Measurements from ENCODE around the gene ATXN1.
"Not testable (repeated sequence)": the region's sequence is repeated elsewhere in the genome, so short reads cannot be mapped to it uniquely, and the experiment has no call there.

The ATXN1 gene

GRCh38 chr6:16720861-16721260, 40.4 kb downstream of the ATXN1 start:
- no peak for DNase-seq (ENCODE audit: low read depth)

- no peak for DNase-seq (ENCODE audit: low read depth)
Measured at GRCh38 chr6:16719488-16719887, 41.8 kb downstream of the ATXN1 start.

- no peak for DNase-seq (ENCODE audit: low read depth)
Measured at GRCh38 chr6:16718356-16718755, 42.9 kb downstream of the ATXN1 start.

GRCh38 chr6:16717275-16717942, 43.9 kb downstream of the ATXN1 start:
- DNase-seq (ENCODE audit: low read depth), result no peak

- DNase-seq (ENCODE audit: low read depth), result no peak
Measured at GRCh38 chr6:16716321-16716858, 44.9 kb downstream of the ATXN1 start.

- DNase-seq (ENCODE audit: low read depth), result no peak
Measured at GRCh38 chr6:16713597-16713996, 47.7 kb downstream of the ATXN1 start.

- peak; percentile 87 for DNase-seq (ENCODE audit: low read depth)
Measured at GRCh38 chr6:16712931-16713484, 48.3 kb downstream of the ATXN1 start.

- no peak for DNase-seq (ENCODE audit: low read depth)
Measured at GRCh38 chr6:16712255-16712930, 48.9 kb downstream of the ATXN1 start.

- DNase-seq (ENCODE audit: low read depth), result no peak
Measured at GRCh38 chr6:16711546-16712254, 49.6 kb downstream of the ATXN1 start.

GRCh38 chr6:16706911-16707783, 54.1 kb downstream of the ATXN1 start:
- no peak for DNase-seq (ENCODE audit: low read depth)

- DNase-seq (ENCODE audit: low read depth), result not testable (repeated sequence)
Measured at GRCh38 chr6:16706491-16706890, 54.8 kb downstream of the ATXN1 start.

GRCh38 chr6:16706029-16706428, 55.2 kb downstream of the ATXN1 start:
- no peak for DNase-seq (ENCODE audit: low read depth)

- no peak for DNase-seq (ENCODE audit: low read depth)
Measured at GRCh38 chr6:16705081-16705993, 55.9 kb downstream of the ATXN1 start.

GRCh38 chr6:16704401-16705045, 56.7 kb downstream of the ATXN1 start:
- no peak for DNase-seq (ENCODE audit: low read depth)

GRCh38 chr6:16702627-16703378, 58.5 kb downstream of the ATXN1 start:
- not testable (repeated sequence) for DNase-seq (ENCODE audit: low read depth)

GRCh38 chr6:16700916-16701234, 60.4 kb downstream of the ATXN1 start:
- no peak for DNase-seq (ENCODE audit: low read depth)

- DNase-seq (ENCODE audit: low read depth), result no peak
Measured at GRCh38 chr6:16700202-16700915, 60.9 kb downstream of the ATXN1 start.

GRCh38 chr6:16698997-16699868, 62.0 kb downstream of the ATXN1 start:
- DNase-seq (ENCODE audit: low read depth), result no peak

All from GM04504 (cell line).